ENCODE data around the gene PIF1.

DNA sequence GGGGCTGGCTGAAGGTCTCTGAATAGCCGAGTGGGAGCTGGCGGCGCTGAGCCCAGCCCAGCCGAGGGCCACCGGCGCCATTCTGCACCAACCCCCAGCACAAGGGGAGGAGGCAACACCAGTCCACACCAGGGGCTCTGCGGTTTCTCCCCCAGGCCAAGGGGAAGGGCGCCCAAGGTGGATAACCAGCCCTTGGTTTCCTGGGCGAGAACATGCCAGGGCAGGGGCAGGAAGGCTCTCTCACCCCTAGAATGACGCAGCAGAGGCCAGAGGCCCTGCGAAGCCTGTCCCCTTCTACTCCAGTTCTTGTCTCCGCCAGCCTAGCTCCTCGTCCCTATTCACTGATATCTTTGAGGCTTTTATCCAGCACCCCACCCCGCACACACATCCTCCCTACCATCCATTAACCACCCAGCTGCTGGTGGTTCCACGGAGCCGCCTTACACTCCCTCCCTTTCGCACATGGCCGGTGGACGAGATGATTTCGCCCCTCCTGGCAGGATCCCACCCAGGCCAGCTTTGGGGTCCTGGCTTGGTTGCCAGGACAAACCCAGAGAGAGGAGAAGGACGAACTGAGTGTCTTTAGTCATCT is 51.3 kb downstream of the PIF1 start:
- TF ChIP-seq, protein P1, sequence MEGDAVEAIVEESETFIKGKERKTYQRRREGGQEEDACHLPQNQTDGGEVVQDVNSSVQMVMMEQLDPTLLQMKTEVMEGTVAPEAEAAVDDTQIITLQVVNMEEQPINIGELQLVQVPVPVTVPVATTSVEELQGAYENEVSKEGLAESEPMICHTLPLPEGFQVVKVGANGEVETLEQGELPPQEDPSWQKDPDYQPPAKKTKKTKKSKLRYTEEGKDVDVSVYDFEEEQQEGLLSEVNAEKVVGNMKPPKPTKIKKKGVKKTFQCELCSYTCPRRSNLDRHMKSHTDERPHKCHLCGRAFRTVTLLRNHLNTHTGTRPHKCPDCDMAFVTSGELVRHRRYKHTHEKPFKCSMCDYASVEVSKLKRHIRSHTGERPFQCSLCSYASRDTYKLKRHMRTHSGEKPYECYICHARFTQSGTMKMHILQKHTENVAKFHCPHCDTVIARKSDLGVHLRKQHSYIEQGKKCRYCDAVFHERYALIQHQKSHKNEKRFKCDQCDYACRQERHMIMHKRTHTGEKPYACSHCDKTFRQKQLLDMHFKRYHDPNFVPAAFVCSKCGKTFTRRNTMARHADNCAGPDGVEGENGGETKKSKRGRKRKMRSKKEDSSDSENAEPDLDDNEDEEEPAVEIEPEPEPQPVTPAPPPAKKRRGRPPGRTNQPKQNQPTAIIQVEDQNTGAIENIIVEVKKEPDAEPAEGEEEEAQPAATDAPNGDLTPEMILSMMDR (conservative IDR thresholded peaks at IDR 0.05): no peak
- TF ChIP-seq ZFX (IDR thresholded peaks at IDR 0.05): no peak

All from C4-2B (cell line).